NB4 (cell line): Measurements from ENCODE around the gene CLK3.

Experiments used
- DNase-seq: peaks from one replicate; pipeline ENCODE4 v3.0.0; 2010; ENCODE audit warnings: low read depth
- H3K4me3 ChIP-seq: one replicate; pipeline ENCODE4 v1.5.1; 2011; ENCODE audit warnings: mild to moderate bottlenecking, low read depth, low read length, moderate library complexity
- MYC ChIP-seq: IDR thresholded peaks from 2 replicates; pipeline ENCODE4 v1.6.1; 2011; ENCODE audit warnings: low read depth, low read length
- POLR2A ChIP-seq: IDR thresholded peaks from 2 replicates; pipeline ENCODE4 v1.6.1; 2011; ENCODE audit warnings: mild to moderate bottlenecking; ENCODE audit not compliant: insufficient read length; ENCODE audit errors: extremely low read depth
- TF ChIP-seq, protein P1 (sequence below): IDR thresholded peaks from 2 replicates; pipeline ENCODE4 v1.6.1; 2011; ENCODE audit warnings: low read depth, low read length
- TF ChIP-seq, protein P2 (sequence below): IDR thresholded peaks from one replicate; pipeline ENCODE4 v1.5.1; 2012; ENCODE audit warnings: low read depth, low read length

The CLK3 gene

DNA sequence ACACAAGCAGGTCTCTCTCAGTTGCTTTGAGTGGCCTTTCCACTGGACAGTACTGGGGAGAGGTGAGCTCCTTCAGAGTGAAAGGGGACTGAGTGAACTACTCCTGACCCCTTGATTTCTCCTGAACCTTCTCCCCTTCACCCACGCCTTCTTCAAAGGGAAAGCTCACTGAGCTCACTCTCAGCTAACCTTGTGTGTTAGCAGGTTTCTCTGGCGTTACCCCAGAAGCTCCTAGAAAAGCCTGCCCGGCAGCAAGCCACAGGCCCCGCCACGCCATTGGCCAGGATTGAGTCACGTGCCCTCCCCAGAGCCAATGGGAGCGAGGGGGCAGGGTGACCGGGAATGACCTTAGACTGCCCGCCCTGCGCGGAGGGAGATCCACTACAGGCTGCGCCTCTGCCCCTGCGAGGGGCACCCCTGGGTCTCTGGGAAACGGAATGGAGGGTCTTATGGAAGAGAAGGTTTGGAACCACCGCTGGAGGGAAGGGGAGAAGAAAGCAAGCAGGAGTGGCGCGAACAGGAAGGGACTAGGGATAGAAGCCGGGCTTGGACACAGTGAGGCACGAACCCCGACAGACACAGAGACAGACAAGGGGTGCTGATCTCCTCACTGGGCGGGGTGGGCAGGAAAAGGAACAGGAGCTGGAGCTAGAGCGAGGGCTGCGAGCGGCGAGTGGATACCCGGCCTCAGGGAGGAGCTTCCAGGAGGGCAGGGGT, 17.4 kb upstream of the CLK3 start:
- peak overlapping the region; percentile 76 for H3K4me3 ChIP-seq
- peak; percentile 94 for DNase-seq
- TF ChIP-seq, protein P1, sequence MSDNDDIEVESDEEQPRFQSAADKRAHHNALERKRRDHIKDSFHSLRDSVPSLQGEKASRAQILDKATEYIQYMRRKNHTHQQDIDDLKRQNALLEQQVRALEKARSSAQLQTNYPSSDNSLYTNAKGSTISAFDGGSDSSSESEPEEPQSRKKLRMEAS, result peak; percentile 99
- peak; percentile 91 for TF ChIP-seq POLR2A
- TF ChIP-seq, protein P2, sequence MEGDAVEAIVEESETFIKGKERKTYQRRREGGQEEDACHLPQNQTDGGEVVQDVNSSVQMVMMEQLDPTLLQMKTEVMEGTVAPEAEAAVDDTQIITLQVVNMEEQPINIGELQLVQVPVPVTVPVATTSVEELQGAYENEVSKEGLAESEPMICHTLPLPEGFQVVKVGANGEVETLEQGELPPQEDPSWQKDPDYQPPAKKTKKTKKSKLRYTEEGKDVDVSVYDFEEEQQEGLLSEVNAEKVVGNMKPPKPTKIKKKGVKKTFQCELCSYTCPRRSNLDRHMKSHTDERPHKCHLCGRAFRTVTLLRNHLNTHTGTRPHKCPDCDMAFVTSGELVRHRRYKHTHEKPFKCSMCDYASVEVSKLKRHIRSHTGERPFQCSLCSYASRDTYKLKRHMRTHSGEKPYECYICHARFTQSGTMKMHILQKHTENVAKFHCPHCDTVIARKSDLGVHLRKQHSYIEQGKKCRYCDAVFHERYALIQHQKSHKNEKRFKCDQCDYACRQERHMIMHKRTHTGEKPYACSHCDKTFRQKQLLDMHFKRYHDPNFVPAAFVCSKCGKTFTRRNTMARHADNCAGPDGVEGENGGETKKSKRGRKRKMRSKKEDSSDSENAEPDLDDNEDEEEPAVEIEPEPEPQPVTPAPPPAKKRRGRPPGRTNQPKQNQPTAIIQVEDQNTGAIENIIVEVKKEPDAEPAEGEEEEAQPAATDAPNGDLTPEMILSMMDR, result no peak
- TF ChIP-seq MYC, result peak; percentile 31

DNA sequence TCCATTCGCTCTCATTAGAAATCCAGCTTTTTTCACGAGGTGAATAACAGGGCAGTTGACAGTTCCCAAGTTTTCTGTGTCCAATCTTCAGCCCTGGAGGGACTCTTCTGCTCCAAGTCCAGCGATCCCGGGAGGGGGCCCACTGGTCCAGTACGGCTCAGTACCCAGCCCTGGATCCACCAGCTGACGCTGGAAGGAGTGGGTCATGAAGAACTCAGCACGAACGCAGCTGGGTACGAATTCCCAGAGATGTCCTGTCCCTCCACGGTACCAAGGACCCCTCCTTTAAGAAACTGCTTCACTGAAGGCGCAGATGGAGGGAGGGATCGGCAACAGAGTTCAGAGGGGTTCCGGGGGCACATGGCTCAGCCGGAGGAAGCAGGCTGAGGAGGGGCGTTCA, 16.5 kb upstream of the CLK3 start:
- no peak for DNase-seq
- no peak for TF ChIP-seq MYC
- TF ChIP-seq, protein P1, result no peak
- TF ChIP-seq POLR2A, result no peak
- TF ChIP-seq, protein P2, result no peak
- peak overlapping the region; percentile 76 for H3K4me3 ChIP-seq

DNA sequence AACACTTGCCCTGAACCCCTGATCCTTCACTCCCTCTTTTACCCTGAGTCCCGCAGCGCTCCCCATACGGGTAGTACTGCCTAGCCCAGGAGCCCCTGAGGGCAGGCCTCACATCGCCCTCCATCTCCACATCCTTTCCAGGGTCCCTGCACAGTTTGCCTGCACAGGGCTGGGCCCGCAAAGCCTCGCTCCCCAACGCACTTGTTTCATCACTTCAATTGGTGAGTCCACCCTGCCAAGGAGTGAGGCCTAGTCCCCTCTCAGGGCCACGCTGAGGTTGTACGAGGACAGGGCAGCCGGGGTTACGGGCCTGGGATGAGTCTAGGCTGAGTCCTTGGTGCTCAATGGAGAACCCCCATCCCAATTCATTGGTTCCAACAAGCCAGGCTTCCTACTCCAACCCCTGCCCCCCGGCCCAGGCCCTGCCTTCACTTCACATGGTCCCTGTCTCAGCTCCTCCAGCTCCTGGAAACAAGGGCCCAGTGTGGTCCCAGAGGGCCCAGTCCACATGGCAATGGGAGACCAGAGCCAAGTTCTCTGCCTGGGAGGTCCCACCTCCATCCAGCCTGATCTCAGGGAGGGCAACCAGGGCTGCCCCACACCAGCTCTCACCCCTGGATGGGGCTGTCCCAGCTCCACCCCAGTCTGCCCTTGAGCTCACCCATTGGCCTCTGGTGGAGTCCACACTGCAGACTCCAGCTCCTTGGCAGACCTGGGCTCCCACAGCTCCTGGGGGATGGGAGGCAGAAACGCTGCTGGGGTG, 12.4 kb upstream of the CLK3 start:
- DNase-seq, result no peak
- TF ChIP-seq, protein P1, result no peak
- TF ChIP-seq MYC (no peak), POLR2A (no peak)
- TF ChIP-seq, protein P2, result no peak
- H3K4me3 ChIP-seq, result no peak overlapping the region

DNA sequence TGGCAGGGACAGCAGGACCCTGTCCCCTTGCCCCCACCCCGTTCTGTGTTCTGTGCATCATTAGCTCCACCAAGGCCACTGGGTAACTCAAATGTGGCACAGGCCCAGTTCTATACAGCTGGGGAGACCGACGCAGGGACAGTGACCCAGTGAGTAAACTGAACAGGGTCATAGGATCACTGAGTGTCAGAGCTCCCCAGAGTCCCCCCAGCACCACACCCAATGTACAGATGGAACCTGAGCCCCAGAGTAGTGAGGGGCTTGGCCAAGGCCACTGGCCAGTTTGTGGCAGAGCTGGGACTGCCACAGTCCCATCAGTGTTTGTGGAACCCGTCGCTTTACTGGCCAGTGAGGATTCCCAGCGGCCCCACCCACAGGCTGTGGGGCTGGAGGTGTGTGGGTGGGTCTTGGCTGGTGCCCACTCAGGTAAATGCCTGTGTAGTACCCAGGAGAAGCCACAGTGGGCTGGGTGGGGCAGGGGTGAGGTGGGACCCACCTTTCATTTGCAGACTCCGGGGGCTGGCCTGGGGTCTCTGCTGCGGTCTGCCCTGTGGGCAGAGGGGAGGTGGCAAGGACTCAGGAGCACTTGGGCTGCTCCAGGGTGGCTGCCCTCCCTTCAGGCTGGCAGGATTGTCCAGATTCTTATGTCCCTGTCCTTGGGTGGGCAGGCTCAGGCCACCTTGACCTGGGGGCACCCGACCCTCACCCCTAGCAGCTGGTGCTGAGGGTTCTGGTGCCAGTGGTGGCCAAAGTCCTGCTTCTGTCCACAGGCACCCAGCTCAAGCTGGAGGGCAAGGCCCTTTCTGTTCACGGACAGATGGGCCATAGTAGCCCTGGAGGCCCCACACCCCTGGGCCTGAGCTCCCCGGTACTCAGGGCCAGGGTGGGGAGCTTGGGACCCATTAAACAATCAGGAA, 11.6 kb upstream of the CLK3 start:
- TF ChIP-seq MYC (no peak), POLR2A (no peak)
- TF ChIP-seq, protein P1, result no peak
- TF ChIP-seq, protein P2, result no peak
- no peak overlapping the region for H3K4me3 ChIP-seq
- DNase-seq, result no peak

DNA sequence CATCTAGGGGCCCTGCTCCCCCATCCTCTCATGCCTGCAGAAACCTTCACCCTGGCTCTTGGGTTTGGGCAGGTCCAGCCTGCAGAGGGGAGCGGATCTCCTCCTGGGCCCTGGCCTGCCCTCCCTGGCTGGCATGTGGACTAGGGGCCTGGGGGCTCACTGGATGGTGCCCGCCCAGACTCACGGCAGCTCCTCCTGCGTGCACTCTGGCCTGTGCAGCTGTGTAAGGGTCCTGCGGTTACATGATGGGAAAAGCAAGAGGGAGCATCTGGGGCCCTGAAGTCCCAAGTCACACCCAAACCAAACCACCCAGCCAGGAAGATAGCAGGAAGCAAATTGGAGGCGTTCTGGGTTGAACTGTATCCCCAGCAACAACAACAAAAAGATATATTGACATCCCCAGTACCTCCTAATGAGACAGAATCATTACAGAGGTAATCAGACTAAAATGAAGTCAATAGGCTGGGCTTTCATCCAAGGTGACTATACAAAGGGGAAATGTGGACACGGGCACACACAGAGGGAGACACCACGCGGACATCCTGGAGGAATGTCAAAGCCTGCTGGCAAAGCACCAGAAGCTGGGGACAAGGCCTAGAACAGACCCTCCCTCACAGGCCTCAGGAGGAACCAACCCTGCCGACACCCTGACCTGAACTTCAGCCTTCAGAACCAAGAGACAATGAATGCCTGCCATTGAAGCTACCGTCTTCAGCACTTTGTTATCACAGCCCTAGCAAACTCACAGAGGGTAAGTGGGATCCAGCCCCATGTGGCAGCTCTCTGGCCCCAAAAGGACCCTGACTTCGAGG, 10.4 kb upstream of the CLK3 start:
- no peak for DNase-seq
- no peak overlapping the region for H3K4me3 ChIP-seq
- no peak for TF ChIP-seq MYC
- TF ChIP-seq, protein P2, result no peak
- TF ChIP-seq, protein P1, result no peak
- TF ChIP-seq POLR2A, result no peak
